Fibroblast of pulmonary artery (primary cell): ENCODE results near the gene GPR143.

Source experiments
- DNase-seq: peaks from one replicate; pipeline ENCODE4 v3.0.0-alpha.2; 2010; ENCODE audit warnings: low read depth
- H3K4me3 ChIP-seq: replicated peaks from 2 replicates; pipeline ENCODE4 v1.5.1; 2011; ENCODE audit warnings: low read depth, mild to moderate bottlenecking, control low read depth, low read length, moderate library complexity
- TF ChIP-seq, protein P1 (sequence below): IDR thresholded peaks from 2 replicates; pipeline ENCODE4 v1.5.1; 2011; ENCODE audit warnings: mild to moderate bottlenecking, control low read depth, low read length, inconsistent platforms; ENCODE audit errors: missing control alignments

GPR143 gene

DNA sequence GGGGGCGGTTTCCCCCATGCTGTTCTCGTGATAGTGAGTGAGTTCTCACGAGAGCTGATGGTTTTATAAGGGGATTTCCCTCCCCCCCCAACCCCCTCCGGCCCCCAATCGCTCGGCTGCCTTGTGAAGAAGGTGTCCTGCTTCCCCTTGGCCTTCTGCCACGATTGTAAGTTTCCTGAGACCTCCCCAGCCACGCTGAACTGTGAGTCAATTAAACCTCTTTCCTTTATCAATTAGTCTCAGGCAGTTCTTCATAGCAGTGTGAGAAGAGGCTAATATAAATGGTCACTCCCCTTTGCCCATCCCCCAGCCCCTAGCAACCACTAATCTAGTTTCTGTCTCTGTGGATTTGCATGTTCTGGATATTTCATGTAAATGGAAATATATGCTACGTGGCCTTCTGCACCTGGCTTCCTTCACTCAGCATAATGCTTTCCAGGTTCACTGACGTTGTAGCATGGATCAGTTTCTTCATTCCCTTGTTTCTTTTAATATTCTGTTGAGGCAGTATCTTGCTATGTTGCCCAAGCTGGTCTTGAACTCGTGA is 16.4 kb downstream of the GPR143 start:
- TF ChIP-seq, protein P1, sequence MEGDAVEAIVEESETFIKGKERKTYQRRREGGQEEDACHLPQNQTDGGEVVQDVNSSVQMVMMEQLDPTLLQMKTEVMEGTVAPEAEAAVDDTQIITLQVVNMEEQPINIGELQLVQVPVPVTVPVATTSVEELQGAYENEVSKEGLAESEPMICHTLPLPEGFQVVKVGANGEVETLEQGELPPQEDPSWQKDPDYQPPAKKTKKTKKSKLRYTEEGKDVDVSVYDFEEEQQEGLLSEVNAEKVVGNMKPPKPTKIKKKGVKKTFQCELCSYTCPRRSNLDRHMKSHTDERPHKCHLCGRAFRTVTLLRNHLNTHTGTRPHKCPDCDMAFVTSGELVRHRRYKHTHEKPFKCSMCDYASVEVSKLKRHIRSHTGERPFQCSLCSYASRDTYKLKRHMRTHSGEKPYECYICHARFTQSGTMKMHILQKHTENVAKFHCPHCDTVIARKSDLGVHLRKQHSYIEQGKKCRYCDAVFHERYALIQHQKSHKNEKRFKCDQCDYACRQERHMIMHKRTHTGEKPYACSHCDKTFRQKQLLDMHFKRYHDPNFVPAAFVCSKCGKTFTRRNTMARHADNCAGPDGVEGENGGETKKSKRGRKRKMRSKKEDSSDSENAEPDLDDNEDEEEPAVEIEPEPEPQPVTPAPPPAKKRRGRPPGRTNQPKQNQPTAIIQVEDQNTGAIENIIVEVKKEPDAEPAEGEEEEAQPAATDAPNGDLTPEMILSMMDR: no peak
- no peak for DNase-seq

DNA sequence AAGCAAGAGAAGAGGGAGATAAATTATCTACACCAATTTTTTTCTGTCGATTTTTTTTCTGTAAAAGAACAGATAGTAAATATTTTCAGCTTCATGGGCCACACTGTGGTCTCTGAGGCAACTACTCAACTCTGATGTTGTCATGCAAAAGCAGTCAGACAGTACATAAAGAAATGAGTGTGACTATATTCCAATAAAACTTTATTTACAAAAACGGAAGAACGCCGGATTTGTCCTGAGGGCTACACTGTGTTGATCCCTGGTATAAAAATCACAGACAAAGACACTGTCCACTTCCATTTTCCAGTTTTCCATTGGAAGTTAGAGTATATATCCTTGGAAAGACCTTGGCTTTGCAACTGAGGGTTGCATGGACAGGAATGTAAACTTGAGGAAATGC is 18.0 kb downstream of the GPR143 start:
- H3K4me3 ChIP-seq: no peak overlapping the region
- DNase-seq: no peak
- TF ChIP-seq, protein P1: no peak

More for the DNA sequence above, 16.4 kb downstream of the GPR143 start:
- no peak overlapping the region for H3K4me3 ChIP-seq

DNA sequence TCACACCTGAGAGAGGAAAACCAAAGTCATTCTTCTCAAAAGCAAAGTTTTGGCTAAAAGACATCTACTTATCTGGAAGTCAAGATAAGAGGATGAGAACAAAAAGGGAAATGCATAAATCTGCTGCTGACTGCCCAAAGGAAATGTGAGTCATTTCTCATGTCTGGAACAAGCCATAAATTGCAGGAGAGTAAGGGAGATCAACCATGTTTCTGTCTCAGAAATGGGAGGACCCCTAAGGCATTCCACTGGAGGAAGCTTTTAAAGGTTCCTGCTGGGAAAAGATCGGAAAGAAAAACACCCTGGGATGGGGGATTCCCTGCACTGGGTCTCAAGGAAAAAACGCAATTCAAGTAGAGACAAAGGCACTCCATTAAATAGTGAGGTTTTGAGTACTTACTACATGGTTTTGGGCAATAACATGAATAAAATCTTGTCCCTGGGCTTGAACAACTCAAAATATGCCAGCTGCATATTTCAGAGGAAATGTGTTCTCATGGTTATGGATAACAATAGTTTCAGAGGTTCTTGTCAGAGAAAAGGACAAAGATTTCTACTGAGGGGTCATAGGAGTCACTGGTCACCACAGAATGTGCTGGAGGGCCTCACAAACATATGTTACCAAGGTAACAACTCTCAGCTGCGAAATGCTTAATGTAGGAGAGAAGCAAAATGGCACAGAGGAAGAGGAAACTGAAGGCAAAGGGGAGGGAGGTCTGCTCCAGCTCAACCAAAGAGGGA is 19.3 kb downstream of the GPR143 start:
- TF ChIP-seq, protein P1: no peak
- H3K4me3 ChIP-seq: peak overlapping the region; percentile 10
- DNase-seq: peak; percentile 88

DNA sequence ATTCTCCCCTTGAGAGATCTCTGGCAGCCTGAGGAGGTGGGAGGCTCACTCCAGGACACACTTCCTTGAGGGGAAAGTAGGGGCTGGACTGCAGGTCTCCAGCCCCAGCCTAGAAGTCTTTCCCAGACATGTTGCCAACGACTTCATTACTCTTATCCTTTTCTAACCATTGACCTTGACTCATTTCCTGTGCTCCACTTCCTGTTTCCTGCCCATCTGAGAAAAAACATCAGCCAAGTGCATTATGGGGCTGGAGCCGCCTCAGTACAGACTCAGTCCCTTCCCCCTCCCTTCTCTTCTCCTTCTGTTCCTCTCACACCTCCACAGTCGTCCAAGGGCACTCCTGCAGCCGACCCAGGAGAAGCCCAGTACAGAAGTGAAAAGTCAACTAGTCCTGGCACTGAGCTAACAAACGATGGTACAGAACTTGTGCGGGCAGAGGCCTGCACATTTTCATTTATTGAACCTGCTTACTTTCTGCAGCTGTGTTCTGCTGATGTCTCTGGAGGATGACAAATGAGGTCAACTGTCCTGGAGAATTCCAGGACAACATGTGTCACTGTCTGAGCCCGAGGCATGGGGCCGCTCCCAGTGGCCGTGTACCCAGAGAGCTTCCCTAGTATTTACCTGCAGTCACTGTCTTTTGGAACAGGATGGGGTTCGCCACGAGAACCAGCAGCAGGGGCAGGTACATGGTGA is 20.1 kb downstream of the GPR143 start:
- peak; percentile 91 for DNase-seq
- H3K4me3 ChIP-seq: no peak overlapping the region
- TF ChIP-seq, protein P1: no peak

DNA sequence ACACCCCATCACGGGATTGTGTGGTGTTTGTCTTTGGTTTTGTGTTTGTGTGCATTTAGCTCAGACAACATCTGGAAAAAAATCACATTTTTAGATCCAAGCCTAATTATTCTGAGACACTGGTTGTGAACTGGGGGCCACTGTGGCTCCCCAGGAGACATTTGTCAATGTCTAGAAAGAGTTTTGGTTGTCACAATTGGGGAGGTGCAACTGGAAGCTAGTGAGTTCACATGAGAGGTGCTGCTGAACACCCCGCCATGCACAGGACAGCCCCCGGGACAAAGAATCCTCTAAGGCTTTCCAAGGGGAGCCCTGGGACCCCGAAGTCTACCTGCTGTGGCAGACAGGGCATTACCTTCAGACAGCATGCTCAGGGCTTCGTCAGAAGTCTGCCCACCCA is 26.5 kb downstream of the GPR143 start:
- no peak for DNase-seq
- TF ChIP-seq, protein P1: no peak

DNA sequence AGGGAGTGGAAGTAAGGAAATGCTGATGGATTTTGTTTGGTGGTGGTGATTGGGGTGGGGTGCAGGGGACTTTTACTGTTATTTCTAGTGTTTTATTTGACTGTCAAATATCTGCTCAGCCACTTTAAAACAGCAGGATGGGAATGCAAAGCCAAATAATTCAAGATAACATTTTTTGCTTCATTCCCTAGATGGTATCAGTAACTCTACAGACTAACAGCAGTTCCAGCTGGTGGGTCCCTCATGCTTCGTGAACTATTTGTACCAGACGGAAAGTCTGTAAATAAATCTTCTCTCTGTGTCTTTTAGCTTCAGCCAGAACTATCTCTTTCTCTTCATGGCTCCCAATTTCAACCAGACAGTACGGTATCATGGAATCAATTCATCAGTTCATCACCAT is 27.5 kb downstream of the GPR143 start:
- TF ChIP-seq, protein P1: no peak
- no peak for DNase-seq
- H3K4me3 ChIP-seq: no peak overlapping the region

More for the DNA sequence above, 26.5 kb downstream of the GPR143 start:
- no peak overlapping the region for H3K4me3 ChIP-seq
